Cardiac fibroblast (primary cell): Measurements from ENCODE around the gene GOLT1A.

ENCODE experiments used
- DNase-seq, 2 donors: peaks; one replicate each; pipeline versions ENCODE4 v3.0.0 to v3.0.0-alpha.2; 2010; ENCODE audit warnings: low read depth in 2 of 2
- H3K4me3 ChIP-seq, 2 donors: replicated peaks in 1 of 2; 1 replicate in 1 of 2; 2 replicates in 1 of 2; pipeline ENCODE4 v1.5.1; 2011; ENCODE audit warnings: low read depth in 2 of 2, low read length in 2 of 2, mild to moderate bottlenecking in 2 of 2, moderate library complexity in 1 of 2
- TF ChIP-seq, protein P1 (sequence below): IDR thresholded peaks from one replicate; pipeline ENCODE4 v1.5.1; 2011; ENCODE audit warnings: low read depth, mild to moderate bottlenecking, low read length, inconsistent platforms

The GOLT1A gene

DNA sequence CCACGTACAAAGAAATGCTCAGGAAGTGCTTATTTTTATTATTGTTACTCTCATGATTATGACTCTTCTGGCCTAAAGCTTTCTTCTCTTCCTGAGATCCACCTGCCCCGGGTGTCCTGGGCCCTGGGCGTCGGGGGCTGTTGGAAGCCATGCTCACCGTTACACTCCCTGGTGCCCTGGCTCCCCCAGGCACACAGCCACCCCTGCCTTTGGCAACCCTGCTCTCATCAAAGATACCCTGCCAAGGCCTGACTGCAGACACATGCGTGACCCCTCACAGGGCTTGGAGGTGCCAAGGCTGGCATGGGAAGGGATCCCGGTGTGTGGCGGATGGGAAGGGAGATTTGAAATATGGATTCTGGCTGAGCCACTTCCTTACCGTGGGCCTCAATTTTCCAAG, 14.2 kb downstream of the GOLT1A start:
- no peak for DNase-seq
- H3K4me3 ChIP-seq: no peak overlapping the region
- TF ChIP-seq, protein P1, sequence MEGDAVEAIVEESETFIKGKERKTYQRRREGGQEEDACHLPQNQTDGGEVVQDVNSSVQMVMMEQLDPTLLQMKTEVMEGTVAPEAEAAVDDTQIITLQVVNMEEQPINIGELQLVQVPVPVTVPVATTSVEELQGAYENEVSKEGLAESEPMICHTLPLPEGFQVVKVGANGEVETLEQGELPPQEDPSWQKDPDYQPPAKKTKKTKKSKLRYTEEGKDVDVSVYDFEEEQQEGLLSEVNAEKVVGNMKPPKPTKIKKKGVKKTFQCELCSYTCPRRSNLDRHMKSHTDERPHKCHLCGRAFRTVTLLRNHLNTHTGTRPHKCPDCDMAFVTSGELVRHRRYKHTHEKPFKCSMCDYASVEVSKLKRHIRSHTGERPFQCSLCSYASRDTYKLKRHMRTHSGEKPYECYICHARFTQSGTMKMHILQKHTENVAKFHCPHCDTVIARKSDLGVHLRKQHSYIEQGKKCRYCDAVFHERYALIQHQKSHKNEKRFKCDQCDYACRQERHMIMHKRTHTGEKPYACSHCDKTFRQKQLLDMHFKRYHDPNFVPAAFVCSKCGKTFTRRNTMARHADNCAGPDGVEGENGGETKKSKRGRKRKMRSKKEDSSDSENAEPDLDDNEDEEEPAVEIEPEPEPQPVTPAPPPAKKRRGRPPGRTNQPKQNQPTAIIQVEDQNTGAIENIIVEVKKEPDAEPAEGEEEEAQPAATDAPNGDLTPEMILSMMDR: no peak

DNA sequence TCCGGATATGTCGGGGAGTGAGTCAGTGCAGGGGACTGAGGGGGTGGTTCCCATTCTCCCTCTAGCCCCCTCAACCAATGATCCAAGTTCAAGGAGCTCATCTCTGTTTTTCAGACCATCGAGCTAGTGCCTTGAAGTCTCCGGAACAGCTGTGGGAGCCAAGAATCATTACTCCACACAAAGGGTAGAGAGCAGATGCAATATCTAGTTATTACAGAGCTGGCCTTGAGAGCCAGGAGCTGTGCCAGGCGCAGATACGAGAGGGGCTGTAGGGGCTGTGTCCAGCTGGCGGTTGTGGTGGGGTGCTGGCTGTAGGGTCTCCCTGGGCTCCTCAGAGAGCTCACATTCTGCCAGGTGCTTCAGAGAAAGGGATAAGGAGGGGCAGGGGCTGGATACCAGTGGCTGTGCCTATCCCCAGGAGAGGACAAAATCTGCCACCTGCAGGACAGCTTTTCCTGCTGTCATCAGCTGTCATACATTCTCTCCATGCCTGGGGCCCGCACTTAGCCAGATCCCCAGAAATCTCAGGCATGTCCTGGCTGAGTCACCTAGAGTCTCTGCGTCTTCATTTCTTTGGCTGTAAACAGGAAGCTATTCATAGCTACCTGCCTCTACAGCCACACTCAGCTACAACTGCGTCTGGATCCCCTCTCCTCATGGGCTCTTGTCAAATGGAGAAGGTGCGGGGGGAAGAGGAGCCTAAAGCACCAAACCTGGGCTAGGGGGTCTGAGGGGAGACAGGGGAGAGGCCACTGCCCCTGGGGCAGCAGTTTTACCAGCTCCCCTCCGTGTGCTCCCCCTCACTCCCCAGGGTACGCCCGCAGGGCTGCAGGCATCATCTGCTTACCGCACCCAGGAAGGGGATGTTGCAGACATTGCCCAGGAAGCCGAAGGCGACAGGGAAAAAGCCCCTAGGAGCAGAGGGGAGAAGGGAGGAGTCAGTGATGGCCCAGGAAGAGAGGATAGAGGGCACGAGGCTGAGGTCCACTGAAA, 15.1 kb downstream of the GOLT1A start:
- H3K4me3 ChIP-seq: no peak overlapping the region
- TF ChIP-seq, protein P1: no peak
- DNase-seq: peak; percentile 50 to 83

DNA sequence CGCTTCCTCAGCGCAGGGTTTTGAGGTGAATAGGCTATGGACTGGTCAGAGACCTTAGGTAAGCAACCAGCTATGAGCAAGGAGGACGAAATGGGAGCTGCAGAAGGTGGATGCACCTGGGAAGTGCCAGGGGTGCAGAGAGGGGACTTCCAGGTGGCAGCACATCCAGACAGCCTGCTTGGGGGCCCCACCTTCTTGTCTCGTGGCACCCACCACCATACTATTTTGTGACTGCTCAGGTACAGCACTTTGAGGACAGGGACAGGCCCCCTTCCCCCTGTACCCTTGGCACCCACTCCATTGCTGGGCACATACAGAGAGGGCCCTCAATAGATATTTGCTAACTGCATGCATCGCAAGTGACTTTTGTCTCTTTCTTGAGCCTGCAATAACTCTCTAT, 16.7 kb downstream of the GOLT1A start:
- no peak overlapping the region for H3K4me3 ChIP-seq
- TF ChIP-seq, protein P1: no peak
- DNase-seq: no peak

DNA sequence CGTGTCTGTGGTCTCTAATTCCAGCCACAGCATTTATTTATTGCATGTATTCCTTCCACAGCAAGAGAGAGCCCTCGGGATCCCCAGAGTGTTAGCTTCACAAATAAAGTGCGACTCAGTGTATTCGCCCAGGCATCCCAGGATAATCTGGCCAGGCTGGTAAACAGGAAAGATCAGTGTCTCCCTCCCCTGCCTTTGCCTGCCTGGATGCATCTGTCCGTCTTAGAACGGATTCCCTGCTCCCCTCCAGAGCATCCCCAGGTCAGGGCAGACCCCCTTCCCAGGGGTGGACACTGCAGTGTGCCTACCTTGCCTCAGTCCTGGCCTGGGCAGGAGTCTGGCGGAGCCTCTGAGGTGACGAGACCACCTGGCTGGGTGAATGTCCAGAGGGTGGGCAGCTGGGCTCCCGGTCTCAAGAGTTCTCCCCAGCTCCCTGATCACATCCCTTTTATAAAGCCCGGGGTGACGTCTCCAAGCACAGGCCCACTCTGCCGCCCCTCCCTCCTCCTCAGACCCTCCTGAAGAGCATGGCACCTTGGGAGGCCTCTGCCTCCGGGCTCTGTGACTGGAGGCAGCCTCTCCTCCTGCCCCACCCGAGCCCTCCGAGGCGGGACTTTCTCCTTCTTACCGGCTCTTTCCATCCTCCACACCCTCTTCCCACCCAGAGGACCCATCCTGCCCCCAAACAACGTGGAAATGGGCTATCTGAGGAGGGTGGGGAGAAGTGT, 17.6 kb downstream of the GOLT1A start, which contains the start of gene KISS1:
KISS1 (minus strand) TSS at position 424 of the 728 bp plus-strand sequence. CDS start 3,615 bp downstream, outside the sequence.
- no peak for DNase-seq
- TF ChIP-seq, protein P1: no peak
- no peak within 1 kb of the TSS for H3K4me3 ChIP-seq

DNA sequence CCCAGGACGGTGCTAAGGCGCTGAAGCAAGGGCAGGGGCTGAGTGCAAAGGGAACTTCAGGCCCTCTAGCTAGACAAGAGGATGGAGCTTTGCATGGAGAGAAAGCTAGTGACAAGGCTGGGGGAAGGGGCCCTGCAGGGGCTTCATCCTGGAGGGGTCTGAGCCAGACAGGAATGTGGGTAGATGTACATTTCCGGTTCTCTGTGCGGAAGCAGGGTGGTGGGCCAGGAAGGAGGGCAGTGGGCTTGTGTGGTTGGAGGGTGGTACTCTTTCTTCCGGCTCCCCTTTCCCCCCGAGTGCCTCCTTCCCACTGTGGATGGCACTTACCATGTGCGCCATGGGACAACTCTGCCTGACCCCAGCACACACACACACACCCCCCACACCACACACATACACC, 19.0 kb downstream of the GOLT1A start:
- H3K4me3 ChIP-seq: no peak overlapping the region
- TF ChIP-seq, protein P1: no peak
- no peak for DNase-seq

DNA sequence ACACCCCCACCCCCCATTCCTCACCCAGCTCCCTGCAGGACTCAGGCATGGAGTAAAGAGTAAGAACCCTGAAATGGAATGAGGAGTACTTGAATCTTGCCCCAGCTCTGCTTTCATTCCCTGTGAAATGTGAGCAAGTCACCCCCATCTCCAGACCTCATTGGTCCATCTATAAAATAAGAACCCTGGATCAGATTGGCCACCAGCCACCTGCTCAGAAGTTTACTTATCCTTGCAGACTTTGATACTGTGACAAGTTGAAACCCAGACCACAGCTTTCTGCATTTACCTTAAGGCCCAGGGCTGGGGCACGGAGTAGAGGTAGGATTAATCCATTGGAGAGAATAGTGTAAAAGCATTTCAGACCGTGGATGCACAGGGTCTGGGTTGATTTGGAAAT, 19.7 kb downstream of the GOLT1A start:
- no peak overlapping the region for H3K4me3 ChIP-seq
- TF ChIP-seq, protein P1: no peak
- DNase-seq: no peak
